Measurements from ENCODE around the gene AMY1A. TPM values are rescaled to one million over a fixed set of nuclear protein-coding genes. Genes with fewer than 3 reads are reported as not detected.
"Not testable (repeated sequence)": the region's sequence is repeated elsewhere in the genome, so short reads cannot be mapped to it uniquely, and the experiment has no call there.

AMY1A gene
- total RNA-seq: not detected

DNA sequence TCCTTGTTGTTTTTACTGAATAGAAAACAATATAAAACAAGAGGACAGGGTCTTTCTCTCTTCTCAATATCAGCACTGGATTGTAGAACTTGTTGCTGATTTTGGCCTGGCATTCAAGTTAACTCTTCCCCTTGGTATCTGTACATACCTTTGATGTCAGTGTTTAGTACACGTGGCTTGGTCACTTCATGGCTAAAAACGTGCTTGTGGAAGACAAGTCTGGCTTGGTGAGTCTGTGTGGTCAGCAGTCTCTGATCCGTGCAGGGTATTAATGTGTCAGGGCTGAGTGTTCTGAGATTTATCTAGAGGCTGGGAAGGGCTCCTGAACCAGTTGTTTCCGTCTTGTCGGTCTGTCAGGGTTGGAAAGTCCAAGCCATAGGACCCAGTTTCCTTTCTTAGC lies at the start of gene AMY1A:
Gene AMY1A (plus strand): TSS at position 301 of the 400 bp plus-strand sequence. CDS start 571 bp downstream, outside the sequence.
- H3K36me3 Mint-ChIP-seq (ENCODE audit: low read depth); H3K9me3 Mint-ChIP-seq; DNase-seq; H3K4me3 Mint-ChIP-seq; H3K27me3 Mint-ChIP-seq; H3K27ac Mint-ChIP-seq; POLR2A ChIA-PET; CTCF ChIA-PET; H3K4me1 Mint-ChIP-seq: not testable (repeated sequence)

- ChIA-PET CTCF (no interaction called here), POLR2A (no interaction called here)
- Mint-ChIP-seq H3K4me1 (no peaks in the 10 kb centered on the region), H3K27ac (no peak overlapping the region), H3K36me3 (ENCODE audit: low read depth) (no peaks in the 10 kb centered on the region), H3K27me3 (no peaks in the 10 kb centered on the region), H3K4me3 (no peak overlapping the region), H3K9me3 (no peaks in the 10 kb centered on the region)
- DNase-seq: no peak
Observed at GRCh38 chr1:103616362-103616761, 39.2 kb upstream of the AMY1A start.

DNA sequence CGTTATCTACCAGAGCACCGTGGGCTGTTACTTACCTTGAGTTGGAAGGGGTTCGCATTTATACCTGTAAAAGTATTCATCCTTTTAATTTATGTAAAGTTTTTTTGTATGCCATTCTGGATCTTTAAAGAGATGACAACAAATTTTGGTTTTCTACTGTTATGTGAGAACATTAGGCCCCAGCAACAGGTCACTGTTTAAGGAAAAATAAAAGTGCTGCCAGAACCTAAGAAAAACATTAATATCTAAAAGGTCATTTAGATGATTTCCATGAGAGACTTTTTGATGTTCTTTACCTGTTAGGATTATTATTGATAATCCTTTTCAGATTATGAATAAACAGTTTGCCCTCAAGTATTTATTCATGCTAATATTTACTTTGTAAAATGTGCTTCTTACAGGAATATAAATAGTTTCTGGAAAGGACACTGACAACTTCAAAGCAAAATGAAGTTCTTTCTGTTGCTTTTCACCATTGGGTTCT lies 38.5 kb upstream of the AMY1A start, which contains the start of gene AMY2A:
Gene AMY2A (plus strand): TSS at position 434 of the 484 bp plus-strand sequence. CDS start 14 bp downstream, at position 448.
- DNase-seq; H3K36me3 Mint-ChIP-seq (ENCODE audit: low read depth); POLR2A ChIA-PET; H3K9me3 Mint-ChIP-seq; H3K27ac Mint-ChIP-seq; H3K27me3 Mint-ChIP-seq; H3K4me1 Mint-ChIP-seq; CTCF ChIA-PET; H3K4me3 Mint-ChIP-seq: not testable (repeated sequence)

- H3K36me3 Mint-ChIP-seq (ENCODE audit: low read depth); POLR2A ChIA-PET; H3K27ac Mint-ChIP-seq; H3K4me3 Mint-ChIP-seq; CTCF ChIA-PET; DNase-seq; H3K9me3 Mint-ChIP-seq; H3K4me1 Mint-ChIP-seq; H3K27me3 Mint-ChIP-seq: not testable (repeated sequence)
Observed at GRCh38 chr1:103627436-103627835, 28.1 kb upstream of the AMY1A start.

DNA sequence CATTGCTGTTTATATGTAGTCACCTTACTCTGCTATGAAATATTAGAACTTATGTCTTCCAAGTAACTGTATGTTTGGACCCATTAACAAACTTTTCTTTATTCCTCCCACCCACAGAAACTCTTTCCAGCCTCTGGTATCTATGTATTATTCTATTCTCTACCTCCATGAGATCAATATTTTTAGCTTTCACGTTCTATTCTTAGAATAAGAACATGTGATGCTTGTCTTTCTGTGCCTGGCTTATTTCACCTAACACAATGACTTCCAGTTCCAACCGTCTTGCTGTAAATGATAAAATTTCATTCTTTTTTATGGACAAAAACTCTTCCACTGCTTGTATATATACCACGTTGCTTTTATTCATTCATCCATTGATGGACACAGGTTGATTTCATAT lies 14.4 kb upstream of the AMY1A start:
- H3K4me1 Mint-ChIP-seq; POLR2A ChIA-PET; CTCF ChIA-PET; H3K27ac Mint-ChIP-seq; H3K9me3 Mint-ChIP-seq; H3K27me3 Mint-ChIP-seq; DNase-seq; H3K36me3 Mint-ChIP-seq (ENCODE audit: low read depth); H3K4me3 Mint-ChIP-seq: not testable (repeated sequence)

- CTCF ChIA-PET; H3K9me3 Mint-ChIP-seq; H3K27me3 Mint-ChIP-seq; DNase-seq; H3K27ac Mint-ChIP-seq; H3K36me3 Mint-ChIP-seq (ENCODE audit: low read depth); H3K4me3 Mint-ChIP-seq; H3K4me1 Mint-ChIP-seq; POLR2A ChIA-PET: not testable (repeated sequence)
Observed at GRCh38 chr1:103643908-103644307, 11.7 kb upstream of the AMY1A start.

DNA sequence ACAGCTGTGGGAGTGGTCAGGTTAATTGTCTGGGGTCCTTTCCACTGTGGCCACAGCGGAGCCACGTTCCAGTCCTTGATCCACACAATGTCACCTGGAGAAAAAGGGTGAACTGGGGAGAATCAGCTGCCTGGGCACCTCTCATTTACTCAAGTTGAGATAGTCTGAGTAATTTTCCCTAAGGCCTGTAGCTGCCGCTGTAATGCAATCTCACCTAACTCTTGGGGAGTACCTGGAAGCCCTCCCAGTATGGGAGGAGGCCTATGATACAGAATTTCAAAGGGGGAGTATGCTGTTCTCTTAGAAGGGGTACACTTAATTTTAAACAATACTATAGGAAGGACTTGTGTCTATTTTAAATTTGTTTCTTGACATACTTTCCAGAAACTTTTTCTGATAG lies 5.3 kb upstream of the AMY1A start:
- H3K36me3 Mint-ChIP-seq (ENCODE audit: low read depth); POLR2A ChIA-PET; H3K9me3 Mint-ChIP-seq; H3K4me3 Mint-ChIP-seq; H3K27me3 Mint-ChIP-seq; CTCF ChIA-PET; H3K27ac Mint-ChIP-seq; H3K4me1 Mint-ChIP-seq; DNase-seq: not testable (repeated sequence)

GRCh38 chr1:103650889-103651288 lies 4.7 kb upstream of the AMY1A start:
- H3K9me3 Mint-ChIP-seq, POLR2A ChIA-PET, H3K27me3 Mint-ChIP-seq: not testable (repeated sequence)

DNA sequence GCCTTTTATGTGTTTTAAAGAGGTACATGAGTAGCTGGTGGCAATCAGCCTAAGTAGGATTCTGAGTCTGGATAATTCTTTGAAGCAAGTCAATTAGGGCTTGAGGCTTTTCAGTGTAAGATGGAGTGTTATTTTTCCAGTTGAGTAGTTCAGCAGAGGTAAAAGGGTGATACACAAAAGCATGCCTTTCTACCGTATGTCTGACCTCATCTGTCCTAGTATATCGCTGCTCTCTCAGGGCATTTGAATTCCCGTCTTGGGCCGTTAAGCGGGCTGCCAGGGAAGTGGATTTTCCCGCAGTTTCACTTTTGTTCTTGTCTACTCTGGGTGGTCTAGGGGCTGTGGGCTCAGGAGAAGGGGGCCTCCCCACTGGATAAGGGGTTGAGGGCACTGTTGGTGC lies 1.4 kb upstream of the AMY1A start:
- H3K27me3 Mint-ChIP-seq; H3K9me3 Mint-ChIP-seq; H3K4me1 Mint-ChIP-seq; CTCF ChIA-PET; DNase-seq; H3K36me3 Mint-ChIP-seq (ENCODE audit: low read depth); H3K27ac Mint-ChIP-seq; H3K4me3 Mint-ChIP-seq; POLR2A ChIA-PET: not testable (repeated sequence)

More at GRCh38 chr1:103650889-103651288, 4.7 kb upstream of the AMY1A start:
- DNase-seq; H3K4me3 Mint-ChIP-seq; H3K27ac Mint-ChIP-seq; CTCF ChIA-PET; H3K4me1 Mint-ChIP-seq; H3K36me3 Mint-ChIP-seq (ENCODE audit: low read depth): not testable (repeated sequence)

GRCh38 chr1:103676335-103676734 lies 20.8 kb downstream of the AMY1A start:
- H3K27ac Mint-ChIP-seq; H3K4me1 Mint-ChIP-seq; CTCF ChIA-PET; H3K4me3 Mint-ChIP-seq; DNase-seq; H3K9me3 Mint-ChIP-seq; H3K36me3 Mint-ChIP-seq (ENCODE audit: low read depth); POLR2A ChIA-PET; H3K27me3 Mint-ChIP-seq: not testable (repeated sequence)

- CTCF ChIA-PET: not testable (repeated sequence)
Observed at GRCh38 chr1:103696110-103696509, 40.5 kb downstream of the AMY1A start, which contains the start of gene AMY1B. Gene AMY1B, minus strand, starts transcription at chr1:103696210. Its CDS starts 571 bp downstream, at chr1:103695639.

DNA sequence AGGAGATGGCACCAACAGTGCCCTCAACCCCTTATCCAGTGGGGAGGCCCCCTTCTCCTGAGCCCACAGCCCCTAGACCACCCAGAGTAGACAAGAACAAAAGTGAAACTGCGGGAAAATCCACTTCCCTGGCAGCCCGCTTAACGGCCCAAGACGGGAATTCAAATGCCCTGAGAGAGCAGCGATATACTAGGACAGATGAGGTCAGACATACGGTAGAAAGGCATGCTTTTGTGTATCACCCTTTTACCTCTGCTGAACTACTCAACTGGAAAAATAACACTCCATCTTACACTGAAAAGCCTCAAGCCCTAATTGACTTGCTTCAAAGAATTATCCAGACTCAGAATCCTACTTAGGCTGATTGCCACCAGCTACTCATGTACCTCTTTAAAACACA lies 41.9 kb downstream of the AMY1A start:
- H3K4me1 Mint-ChIP-seq; POLR2A ChIA-PET; H3K36me3 Mint-ChIP-seq (ENCODE audit: low read depth); CTCF ChIA-PET; H3K4me3 Mint-ChIP-seq; H3K9me3 Mint-ChIP-seq; H3K27ac Mint-ChIP-seq; DNase-seq; H3K27me3 Mint-ChIP-seq: not testable (repeated sequence)

More at GRCh38 chr1:103696110-103696509, 40.5 kb downstream of the AMY1A start, which contains the start of gene AMY1B:
- H3K36me3 Mint-ChIP-seq (ENCODE audit: low read depth); H3K27me3 Mint-ChIP-seq; H3K9me3 Mint-ChIP-seq; H3K4me1 Mint-ChIP-seq; H3K27ac Mint-ChIP-seq; H3K4me3 Mint-ChIP-seq; DNase-seq; POLR2A ChIA-PET: not testable (repeated sequence)

GRCh38 chr1:103700669-103701068 lies 45.1 kb downstream of the AMY1A start:
- POLR2A ChIA-PET; DNase-seq; CTCF ChIA-PET; H3K27me3 Mint-ChIP-seq; H3K27ac Mint-ChIP-seq; H3K4me3 Mint-ChIP-seq; H3K4me1 Mint-ChIP-seq; H3K9me3 Mint-ChIP-seq; H3K36me3 Mint-ChIP-seq (ENCODE audit: low read depth): not testable (repeated sequence)

GRCh38 chr1:103701256-103701655 lies 45.7 kb downstream of the AMY1A start:
- H3K4me1 Mint-ChIP-seq; H3K4me3 Mint-ChIP-seq; H3K36me3 Mint-ChIP-seq (ENCODE audit: low read depth); DNase-seq; H3K27ac Mint-ChIP-seq; CTCF ChIA-PET; POLR2A ChIA-PET; H3K27me3 Mint-ChIP-seq; H3K9me3 Mint-ChIP-seq: not testable (repeated sequence)

All from activated CD4-positive, alpha-beta T cell treated with anti-CD3 and anti-CD28 coated beads, Interleukin-2, amount 10 ng/mL, durations not matched to agents 7 days and 5 days (primary cell).